ENCODE measurements around the gene CLTC.

DNA sequence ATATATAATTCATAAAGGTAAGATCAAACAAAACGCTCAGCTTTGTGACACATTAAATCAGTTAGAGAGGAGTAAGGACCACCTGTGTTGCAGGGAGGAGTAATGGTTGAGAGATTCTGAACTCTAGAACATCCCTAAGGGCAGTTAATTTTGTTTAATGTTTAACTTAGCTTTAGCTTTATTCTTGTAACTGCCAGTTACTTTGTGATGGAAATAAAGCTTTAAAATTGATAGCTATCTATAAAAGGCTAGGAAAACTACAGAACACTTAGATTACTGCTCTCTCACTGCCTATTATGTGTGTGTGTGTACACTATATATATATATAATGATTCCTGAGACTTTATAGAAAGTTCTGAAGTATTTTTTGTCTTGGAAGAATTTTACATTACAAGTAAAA, 49.7 kb downstream of the CLTC start:
- no peak for TF ChIP-seq CTCF (IDR thresholded peaks at IDR 0.05)
- no peak for TF ChIP-seq ZFX (IDR thresholded peaks at IDR 0.05; ENCODE audit: borderline replicate concordance)

Data from 22Rv1 (cell line).